Type B pancreatic cell (in vitro differentiated cells): ENCODE results near the gene KIF13A. TPM values are rescaled to one million over a fixed set of nuclear protein-coding genes. Genes with fewer than 3 reads are reported as not detected.
"Not testable (repeated sequence)": the region's sequence is repeated elsewhere in the genome, so short reads cannot be mapped to it uniquely, and the experiment has no call there.

Source experiments
- DNase-seq: peaks from one replicate; pipeline ENCODE4 v3.0.0; 2021; ENCODE audit warnings: mixed read lengths; ENCODE audit not compliant: unreplicated experiment; ENCODE audit errors: extremely low spot score
- H3K27ac Mint-ChIP-seq: 2 replicates; pipeline ENCODE4 v1.8.0; 2021; ENCODE audit warnings: mild to moderate bottlenecking, mixed read lengths
- H3K27me3 Mint-ChIP-seq: 2 replicates; pipeline ENCODE4 v1.8.0; 2021; ENCODE audit warnings: mixed read lengths
- H3K36me3 Mint-ChIP-seq: 2 replicates; pipeline ENCODE4 v1.8.0; 2021; ENCODE audit warnings: mixed read lengths
- H3K4me1 Mint-ChIP-seq: one replicate; pipeline ENCODE4 v1.8.0; 2021; ENCODE audit warnings: mixed read lengths; ENCODE audit not compliant: unreplicated experiment
- H3K4me3 Mint-ChIP-seq: 2 replicates; pipeline ENCODE4 v1.8.0; 2021; ENCODE audit warnings: mild to moderate bottlenecking, mixed read lengths
- H3K9me3 Mint-ChIP-seq: 2 replicates; pipeline ENCODE4 v1.8.0; 2021; ENCODE audit warnings: mixed read lengths
- CTCF ChIP-seq: fragments of 200-600 bp; sonication (generic); conservative IDR thresholded peaks from 2 replicates; pipeline ENCODE4 v1.5.0; 2021; ENCODE audit warnings: antibody characterized with exemption, mild to moderate bottlenecking
- total RNA-seq: library from RNA; stranded (reverse); gene quantifications from 2 replicates; pipeline ENCODE4 v1.2.1, GENCODE V29; 2021; ENCODE audit warnings: low replicate concordance

KIF13A gene
- total RNA-seq, 1 donor from 2014 or later, result 36.9 TPM

- H3K27me3 Mint-ChIP-seq, result no peaks in the 10 kb centered on the region
- H3K36me3 Mint-ChIP-seq, result no peaks in the 10 kb centered on the region
- no peak for DNase-seq
- H3K27ac Mint-ChIP-seq, result peak overlapping the region; percentile 85
- H3K9me3 Mint-ChIP-seq, result no peaks in the 10 kb centered on the region
- no peak overlapping the region for H3K4me3 Mint-ChIP-seq
- peaks cover 5% of the 10 kb centered on the region for H3K4me1 Mint-ChIP-seq
- no peak for TF ChIP-seq CTCF
Measured at GRCh38 chr6:18016133-18016532, 28.7 kb upstream of the KIF13A start.

DNA sequence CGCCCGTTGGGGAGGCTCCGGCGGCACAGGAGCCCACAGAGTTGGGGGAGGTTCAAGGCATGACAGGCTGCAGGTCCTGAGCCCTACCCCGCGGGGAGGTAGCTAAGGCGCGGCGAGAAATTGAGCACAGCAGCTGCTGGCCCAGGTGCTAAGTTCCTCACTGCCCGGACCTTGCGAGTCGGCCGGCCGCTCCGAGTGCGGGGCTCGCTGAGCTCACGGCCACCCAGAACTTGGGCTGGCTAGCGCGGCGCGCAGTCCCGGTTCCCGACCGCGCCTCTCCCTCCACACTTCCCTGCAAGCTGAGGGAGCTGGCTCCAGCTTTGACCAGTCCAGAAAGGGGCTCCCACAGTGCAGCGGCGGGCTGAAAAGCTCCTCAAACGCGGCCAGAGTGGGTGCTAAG, 23.9 kb upstream of the KIF13A start:
- no peak for TF ChIP-seq CTCF
- Mint-ChIP-seq H3K4me1 (peaks cover 5% of the 10 kb centered on the region), H3K27ac (no peak overlapping the region), H3K27me3 (no peaks in the 10 kb centered on the region), H3K36me3 (no peaks in the 10 kb centered on the region), H3K9me3 (no peaks in the 10 kb centered on the region), H3K4me3 (no peak overlapping the region)
- DNase-seq, result no peak

DNA sequence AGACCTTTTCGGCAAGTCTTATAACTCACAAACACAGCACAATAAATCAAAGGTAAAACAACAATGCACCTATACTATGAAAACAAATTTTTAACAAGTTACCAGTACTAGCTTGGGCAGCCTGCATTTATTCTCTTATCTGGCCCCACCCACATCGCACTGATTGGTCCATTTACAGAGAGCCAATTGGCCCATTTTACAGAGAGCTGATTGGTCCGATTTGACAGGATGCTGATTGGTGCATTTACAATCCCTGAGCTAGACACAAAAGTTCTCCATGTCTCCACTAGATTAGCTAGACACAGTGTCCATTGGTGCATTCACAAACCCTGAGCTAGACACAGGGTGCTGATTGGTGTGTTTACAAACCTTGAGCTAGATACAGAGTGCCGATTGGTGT, 23.1 kb upstream of the KIF13A start:
- H3K9me3 Mint-ChIP-seq, DNase-seq, H3K4me3 Mint-ChIP-seq, H3K27me3 Mint-ChIP-seq, H3K27ac Mint-ChIP-seq, H3K36me3 Mint-ChIP-seq, H3K4me1 Mint-ChIP-seq: not testable (repeated sequence)

DNA sequence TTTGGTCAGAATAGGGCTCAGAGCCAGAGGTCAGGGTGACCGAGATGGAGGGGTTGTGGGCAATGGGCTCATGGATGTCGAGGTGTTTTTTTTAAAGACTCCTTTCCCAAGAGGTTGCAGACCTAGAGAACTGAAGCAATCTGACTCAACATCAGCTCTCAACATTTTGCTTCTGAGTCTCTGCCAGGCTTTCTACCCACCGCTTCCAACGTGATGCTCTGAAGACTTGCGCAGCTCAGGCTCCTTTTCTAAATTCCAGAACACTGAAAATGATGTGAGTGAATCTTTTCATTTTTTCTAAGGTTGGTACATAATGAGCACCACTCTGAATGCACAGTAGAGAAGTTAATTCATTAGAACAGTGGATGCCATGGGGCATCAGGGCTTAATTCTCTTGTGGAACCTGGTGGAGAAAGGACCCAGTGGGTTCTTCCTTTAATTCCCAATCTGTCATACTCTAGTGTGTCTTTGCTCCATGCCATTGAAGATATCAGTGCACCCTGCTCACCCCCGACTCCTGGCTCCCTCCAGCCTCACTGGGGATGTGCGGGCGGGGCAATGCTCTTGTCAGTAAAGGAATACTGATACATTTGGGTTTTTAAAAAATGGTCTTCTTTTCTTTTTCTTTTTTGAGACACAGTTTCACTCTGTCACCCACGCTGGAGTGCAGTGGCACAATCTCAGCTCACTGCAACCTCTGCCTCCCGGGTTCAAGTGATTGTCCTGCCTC, 17.0 kb upstream of the KIF13A start:
- H3K9me3 Mint-ChIP-seq, result no peaks in the 10 kb centered on the region
- H3K27ac Mint-ChIP-seq, result no peak overlapping the region
- no peak for DNase-seq
- H3K4me1 Mint-ChIP-seq, result peaks cover 9% of the 10 kb centered on the region
- no peak for TF ChIP-seq CTCF
- no peaks in the 10 kb centered on the region for H3K27me3 Mint-ChIP-seq
- no peak overlapping the region for H3K4me3 Mint-ChIP-seq
- no peaks in the 10 kb centered on the region for H3K36me3 Mint-ChIP-seq

GRCh38 chr6:17999425-17999824, 12.0 kb upstream of the KIF13A start:
- Mint-ChIP-seq H3K36me3 (no peaks in the 10 kb centered on the region), H3K27ac (no peak overlapping the region), H3K27me3 (no peaks in the 10 kb centered on the region), H3K4me3 (no peak overlapping the region), H3K9me3 (no peaks in the 10 kb centered on the region), H3K4me1 (no peaks in the 10 kb centered on the region)
- DNase-seq, result no peak
- TF ChIP-seq CTCF, result no peak

- DNase-seq, result no peak
- Mint-ChIP-seq H3K27me3 (no peaks in the 10 kb centered on the region), H3K9me3 (no peaks in the 10 kb centered on the region), H3K4me3 (no peak overlapping the region), H3K27ac (no peak overlapping the region), H3K36me3 (no peaks in the 10 kb centered on the region), H3K4me1 (no peaks in the 10 kb centered on the region)
- no peak for TF ChIP-seq CTCF
Measured at GRCh38 chr6:17998442-17998841, 11.0 kb upstream of the KIF13A start.
